ENCODE measurements around the gene CASP5.

Gene CASP5

GRCh38 chr11:104965735-104966134, 57.2 kb downstream of the CASP5 start:
- DNase-seq = no peak

DNA sequence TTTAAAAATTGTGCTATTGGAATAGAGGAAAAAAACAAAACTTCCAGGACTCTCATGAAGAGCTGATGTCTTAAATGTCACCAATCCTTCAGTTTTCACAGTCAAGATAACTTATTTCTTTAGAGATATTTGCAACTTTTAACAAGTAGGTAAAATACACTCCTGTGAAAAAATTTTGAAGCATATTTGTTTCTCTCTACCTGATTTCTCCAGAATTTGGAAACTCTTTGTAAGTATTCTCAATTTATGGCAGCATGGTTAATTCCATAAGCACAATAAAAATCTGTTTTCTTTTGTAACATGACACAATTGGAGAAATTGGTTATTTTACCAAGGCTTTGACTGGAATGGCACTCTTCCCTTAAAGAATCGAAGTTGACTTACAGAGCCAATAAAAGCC, 58.7 kb downstream of the CASP5 start:
- DNase-seq = no peak

GRCh38 chr11:104962852-104963251, 60.1 kb downstream of the CASP5 start:
- DNase-seq = no peak

DNA sequence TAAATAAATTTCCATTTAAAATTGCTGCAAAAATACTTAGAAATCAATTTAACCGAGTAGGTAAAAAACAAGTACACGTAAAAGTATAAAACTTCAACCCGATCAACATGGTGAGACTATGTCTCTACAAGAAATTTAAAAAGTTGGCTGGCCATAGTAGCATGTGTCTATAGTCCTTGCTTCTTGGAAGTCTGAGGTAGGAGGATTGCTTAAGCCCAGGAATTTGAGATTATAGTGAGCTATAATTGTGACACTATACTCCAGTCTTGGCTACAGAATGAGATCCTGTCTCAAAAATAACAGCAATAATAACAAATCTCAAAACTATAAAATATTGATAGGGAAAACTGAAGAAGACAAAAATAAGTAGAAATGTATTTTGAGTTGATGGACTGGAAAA, 65.7 kb downstream of the CASP5 start:
- DNase-seq = no peak

GRCh38 chr11:104956528-104956927, 66.4 kb downstream of the CASP5 start:
- no peak for DNase-seq

DNA sequence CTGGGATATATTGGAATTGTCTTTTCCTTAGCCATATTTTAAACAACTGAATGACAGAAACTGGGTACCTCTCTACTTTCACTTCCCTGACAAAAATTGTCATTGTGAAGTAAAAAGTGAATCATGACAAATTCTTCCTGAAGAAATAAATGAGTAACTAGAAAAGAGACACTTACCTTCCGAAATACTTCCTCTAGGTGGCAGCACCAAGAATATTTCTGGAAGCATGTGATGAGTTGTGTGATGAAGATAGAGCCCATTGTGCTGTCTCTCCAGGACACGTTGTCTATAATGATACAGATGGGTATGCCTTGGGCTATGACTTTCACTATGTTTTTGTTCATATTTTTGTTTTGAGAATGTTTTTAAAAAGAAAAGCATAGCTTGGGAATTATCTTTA, 76.1 kb downstream of the CASP5 start:
- DNase-seq = no peak
